GM12891 (cell line): ENCODE measurements around the gene AP5S1.

Source experiments
- PAX5 ChIP-seq: IDR thresholded peaks from 2 replicates; pipeline ENCODE4 v1.6.1; 2011; ENCODE audit warnings: low read length, moderate library complexity, mild to moderate bottlenecking; ENCODE audit not compliant: insufficient read depth, severe bottlenecking
- POLR2A ChIP-seq: IDR thresholded peaks from 2 replicates; pipeline ENCODE4 v1.6.1; 2011; ENCODE audit warnings: low read depth, low read length, control low read depth
- POLR2AphosphoS5 ChIP-seq: IDR thresholded peaks from 2 replicates; pipeline ENCODE4 v1.6.1; 2011; ENCODE audit warnings: low read depth, low read length, control low read depth
- SPI1 ChIP-seq: IDR thresholded peaks from 2 replicates; pipeline ENCODE4 v1.6.1; 2011; ENCODE audit warnings: low read depth, low read length, control low read depth
- TAF1 ChIP-seq: IDR thresholded peaks from 2 replicates; pipeline ENCODE4 v1.6.1; 2011; ENCODE audit warnings: low read depth, low read length, control low read depth

DNA sequence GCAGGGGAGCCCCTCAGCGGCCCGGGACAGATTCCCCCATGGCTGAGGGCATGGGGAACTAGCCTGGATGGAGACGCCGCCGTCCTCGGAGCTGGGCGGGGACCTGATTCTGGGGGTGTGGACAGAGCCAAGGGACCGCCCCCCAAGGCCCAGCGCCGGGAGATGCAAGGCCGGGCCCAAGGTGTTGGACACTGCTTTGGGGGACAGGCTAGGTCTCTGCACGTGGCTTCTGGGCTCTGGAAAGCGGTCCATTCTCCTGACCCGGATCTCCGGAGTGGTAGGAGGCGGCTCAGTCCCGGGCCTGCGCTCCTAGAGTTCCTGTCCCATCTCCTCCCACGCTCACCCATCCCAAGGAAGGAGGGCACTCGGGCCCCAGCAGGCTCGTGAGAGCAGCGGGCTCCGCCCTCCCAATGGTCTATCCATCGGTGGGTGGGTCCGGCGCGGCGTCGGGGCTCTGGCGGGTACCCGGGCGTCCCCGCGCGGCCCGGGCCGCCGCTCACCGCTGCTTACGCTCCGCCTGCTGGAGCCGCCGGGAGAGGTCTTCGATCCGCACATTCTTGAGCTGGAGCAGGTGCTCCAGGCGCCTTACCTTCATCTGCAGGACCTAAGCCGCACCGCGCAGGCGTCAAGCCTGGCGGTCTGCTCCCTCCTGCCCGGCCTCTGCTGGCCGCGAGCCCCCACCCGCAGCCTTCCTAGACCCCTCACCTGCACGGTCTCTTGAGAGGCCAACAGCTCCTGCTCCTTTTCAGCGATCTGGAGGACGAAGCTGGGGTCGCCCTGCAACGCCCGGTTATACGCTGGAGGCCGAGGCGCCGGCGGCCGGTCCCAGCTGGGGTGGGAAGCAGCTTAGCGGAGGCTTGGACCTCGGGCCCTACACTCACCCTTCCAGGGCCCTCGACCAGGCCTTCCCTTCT, 42.4 kb upstream of the AP5S1 start:
- TF ChIP-seq POLR2AphosphoS5 (no peak), POLR2A (no peak), SPI1 (no peak), TAF1 (no peak), PAX5 (no peak)
